Lower leg skin (tissue), 3 donors: ENCODE results near the gene ADIRF.

Source experiments
- CTCF ChIP-seq, 3 donors: fragments of 450-650 bp; IDR thresholded peaks; one replicate each; pipeline ENCODE4 v1.5.1; 2016; ENCODE audit warnings: antibody characterized with exemption in 3 of 3, mild to moderate bottlenecking in 3 of 3, moderate library complexity in 2 of 3
- POLR2A ChIP-seq, 2 donors: fragments of 450-650 bp; IDR thresholded peaks; one replicate each; pipeline ENCODE4 v1.6.1; 2016 to 2017; ENCODE audit warnings: antibody characterized with exemption in 2 of 2, mild to moderate bottlenecking in 1 of 2, moderate library complexity in 1 of 2

GRCh38 chr10:86950349-86950748 lies 17.9 kb upstream of the ADIRF start:
- no peak for TF ChIP-seq CTCF (IDR thresholded peaks at IDR 0.05)
- TF ChIP-seq POLR2A (IDR thresholded peaks at IDR 0.05), result no peak
